HG03280 (cell line): ENCODE data around the gene SRGAP1.
"Not testable (repeated sequence)": the region's sequence is repeated elsewhere in the genome, so short reads cannot be mapped to it uniquely, and the experiment has no call there.

Experiments
- ATAC-seq: cut with Tn5 transposase; IDR thresholded peaks from one replicate; pipeline ENCODE4 v1.9.1; 2021; ENCODE audit warnings: mild to moderate bottlenecking, moderate library complexity; ENCODE audit not compliant: unreplicated experiment

SRGAP1 gene

DNA sequence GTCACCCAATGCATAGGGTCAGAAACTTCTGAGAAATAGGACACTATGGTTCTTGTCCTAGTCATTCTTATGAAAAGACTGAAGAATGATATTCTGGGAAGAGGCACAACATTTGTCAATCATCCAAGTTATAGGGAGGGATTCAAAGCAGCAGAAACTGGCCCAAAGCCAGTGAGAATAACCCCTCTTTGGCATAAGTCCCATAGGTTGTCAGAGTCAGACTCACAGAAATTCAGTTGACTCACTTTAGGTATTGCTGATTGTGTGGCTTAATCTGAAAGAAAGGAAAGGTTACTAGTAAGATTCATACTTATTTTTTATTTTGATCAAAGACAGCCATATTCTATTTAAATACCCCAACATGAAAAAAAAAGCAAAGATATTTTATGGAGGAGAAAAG is 151.0 kb downstream of the SRGAP1 start:
- no peak for ATAC-seq

DNA sequence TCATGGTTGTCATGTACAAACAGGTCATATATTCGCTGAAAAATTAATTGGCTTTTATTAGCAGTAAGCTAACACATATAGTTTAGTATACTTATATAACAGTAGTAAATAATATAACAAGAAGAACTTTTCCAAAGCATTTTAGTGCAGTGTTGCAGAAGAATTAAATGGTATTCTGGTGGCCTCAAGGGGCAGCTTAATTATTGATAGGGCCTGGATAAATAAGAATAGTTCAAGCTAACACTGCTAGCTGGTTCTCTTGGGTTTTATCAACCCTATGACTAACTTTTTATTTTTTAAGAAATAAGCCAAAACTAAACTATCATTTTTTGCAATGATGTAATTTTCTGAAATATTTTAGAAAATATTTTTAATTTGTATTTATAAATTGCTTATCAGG is 152.1 kb downstream of the SRGAP1 start:
- no peak for ATAC-seq

DNA sequence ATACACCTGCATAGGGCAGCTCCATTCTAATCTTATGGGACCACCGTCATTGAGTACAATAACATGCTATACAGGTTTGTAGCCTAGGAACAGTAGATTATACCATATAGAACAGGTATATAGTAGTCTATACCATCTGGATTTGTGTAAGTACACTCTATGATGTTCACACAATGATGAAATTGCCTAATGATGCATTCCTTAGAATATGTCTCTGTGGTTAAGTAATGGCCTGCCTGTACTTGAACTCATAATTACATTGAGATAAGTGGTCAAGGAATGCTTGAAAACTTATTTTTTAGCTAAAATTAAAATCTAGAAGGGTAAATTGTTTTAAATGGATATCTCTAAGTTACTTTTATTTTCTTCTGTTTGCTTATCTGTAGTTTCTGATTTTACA is 152.7 kb downstream of the SRGAP1 start:
- no peak for ATAC-seq

- no peak for ATAC-seq
Measured at GRCh38 chr12:63998584-63998983, 154.1 kb downstream of the SRGAP1 start.

DNA sequence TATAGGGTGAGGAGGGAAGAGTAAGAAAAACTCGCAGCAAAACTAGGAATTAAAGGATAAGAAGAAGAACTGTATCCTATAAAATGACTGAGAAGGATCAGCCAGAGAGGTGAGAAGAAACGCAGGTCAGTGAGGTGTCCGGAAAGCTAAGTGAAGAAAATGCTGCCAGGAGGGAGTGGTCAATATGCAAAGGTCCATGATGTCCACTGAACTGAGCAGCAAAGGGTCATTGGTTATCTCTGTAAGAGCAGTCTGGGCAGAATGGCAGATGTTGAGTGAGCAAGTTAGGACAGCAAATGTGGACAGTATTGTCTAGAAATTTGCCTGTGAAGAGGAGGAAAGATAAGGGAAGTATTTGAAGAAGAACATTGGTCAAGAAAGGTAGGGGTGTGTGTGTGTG is 155.4 kb downstream of the SRGAP1 start:
- ATAC-seq, result no peak

DNA sequence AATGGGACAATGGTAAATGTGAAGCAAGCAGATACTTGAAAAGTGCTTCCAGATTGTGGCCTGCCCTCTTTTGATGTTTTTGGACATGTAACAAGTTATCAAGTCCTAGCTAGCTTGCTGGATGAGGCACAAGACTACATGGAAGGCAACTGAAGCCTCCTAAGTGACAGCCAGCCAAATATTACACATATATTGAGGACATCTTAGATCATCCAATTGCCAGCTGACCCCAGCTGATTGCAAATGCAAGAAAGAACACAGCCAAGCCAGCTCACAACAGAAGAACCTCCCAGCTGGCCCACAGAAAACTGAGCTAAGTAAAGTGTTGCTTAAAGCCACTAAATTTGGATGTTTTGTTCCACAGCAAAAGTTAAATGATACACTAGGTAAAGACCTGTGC is 156.9 kb downstream of the SRGAP1 start:
- ATAC-seq, result no peak

DNA sequence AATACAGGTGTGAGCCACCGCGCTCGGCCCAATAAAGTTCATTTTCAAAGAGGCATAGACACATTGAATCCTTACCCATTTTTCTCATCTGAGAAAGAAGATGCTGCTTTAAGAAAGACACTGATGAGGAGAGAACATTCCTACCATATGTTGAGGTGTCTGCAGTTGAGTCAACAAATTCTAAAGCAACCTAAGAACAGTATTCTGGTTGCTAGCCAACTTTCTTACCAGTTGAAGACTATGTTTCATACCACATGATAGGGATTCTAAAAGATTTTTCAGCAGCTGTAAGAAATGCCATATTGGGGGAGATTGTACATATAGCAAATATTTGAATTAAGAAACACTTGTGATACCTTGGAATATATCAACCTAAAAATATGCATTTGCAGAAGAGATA is 160.1 kb downstream of the SRGAP1 start:
- ATAC-seq, result no peak

- no peak for ATAC-seq
Measured at GRCh38 chr12:64006211-64006825, 161.8 kb downstream of the SRGAP1 start.

GRCh38 chr12:64007853-64008252 is 163.4 kb downstream of the SRGAP1 start:
- ATAC-seq, result no peak

GRCh38 chr12:64008596-64008995 is 164.1 kb downstream of the SRGAP1 start:
- no peak for ATAC-seq

GRCh38 chr12:64009321-64010068 is 165.0 kb downstream of the SRGAP1 start:
- peak; percentile 29 for ATAC-seq

DNA sequence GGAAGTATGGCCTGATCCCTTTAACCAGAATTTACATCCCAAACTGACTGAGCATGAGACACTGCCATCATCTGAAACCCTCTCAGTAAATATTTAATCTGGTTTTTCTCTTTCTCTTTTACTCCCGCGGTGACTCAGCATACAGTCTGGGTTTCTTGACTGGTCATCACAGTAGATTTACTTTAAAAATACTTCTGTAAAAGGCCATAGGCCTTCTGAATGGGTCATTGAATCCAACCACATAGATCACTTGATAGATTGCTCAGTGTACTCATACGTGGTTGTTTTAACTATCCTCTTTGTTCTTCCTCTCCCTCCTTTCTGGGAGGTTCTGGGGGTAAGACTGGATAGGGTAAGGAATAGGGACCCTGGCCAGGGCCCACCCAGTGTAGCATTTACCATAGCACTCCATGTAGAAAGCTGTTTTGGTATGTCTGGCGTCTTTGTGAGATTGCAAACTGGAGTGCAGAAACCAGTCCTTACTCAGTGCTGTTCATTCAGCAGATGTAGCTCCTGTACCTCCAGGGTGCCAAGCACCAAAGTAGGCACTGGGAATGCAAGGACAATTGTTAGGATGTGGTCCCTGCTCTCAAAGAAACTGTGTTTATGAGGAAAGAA is 165.7 kb downstream of the SRGAP1 start:
- ATAC-seq, result peak; percentile 69

- ATAC-seq, result no peak
Measured at GRCh38 chr12:64016521-64016920, 172.0 kb downstream of the SRGAP1 start.

DNA sequence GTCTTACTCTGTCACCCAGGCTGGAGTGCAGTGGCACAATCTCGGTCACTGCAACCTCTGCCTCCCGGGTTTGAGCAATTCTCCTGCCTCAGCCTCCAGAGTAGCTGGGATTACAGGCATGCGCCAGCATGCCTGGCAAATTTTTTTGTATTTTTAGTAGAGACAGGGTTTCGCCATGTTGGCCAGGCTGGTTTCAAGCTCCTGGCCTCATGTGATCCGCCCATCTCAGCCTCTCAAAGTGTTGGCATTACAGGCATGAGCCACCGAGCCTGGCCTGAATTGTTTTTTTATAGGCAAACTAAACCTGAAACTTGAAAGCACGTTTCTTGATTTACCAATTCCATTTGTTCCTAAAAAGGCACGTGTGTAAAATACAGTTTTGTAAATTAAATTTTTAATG is 173.6 kb downstream of the SRGAP1 start:
- ATAC-seq, result not testable (repeated sequence)

DNA sequence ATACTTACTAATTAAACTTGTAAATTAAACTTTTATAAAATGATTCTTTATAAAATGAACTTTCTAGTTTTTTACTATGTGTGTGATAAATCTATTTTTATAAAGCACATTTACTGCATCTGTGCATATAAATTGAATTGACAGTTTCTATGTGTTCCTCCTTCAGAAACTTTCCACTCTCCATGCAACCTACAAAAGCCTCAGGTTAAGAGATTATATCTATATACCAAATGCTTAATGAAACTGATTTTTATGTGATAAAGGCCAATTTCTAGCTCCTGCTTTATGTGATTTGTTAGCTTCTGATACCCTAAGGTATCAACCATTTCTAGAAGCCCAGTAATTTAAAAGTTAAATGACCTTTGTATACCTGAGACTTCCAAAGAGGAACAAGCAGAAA is 174.0 kb downstream of the SRGAP1 start:
- ATAC-seq, result no peak

DNA sequence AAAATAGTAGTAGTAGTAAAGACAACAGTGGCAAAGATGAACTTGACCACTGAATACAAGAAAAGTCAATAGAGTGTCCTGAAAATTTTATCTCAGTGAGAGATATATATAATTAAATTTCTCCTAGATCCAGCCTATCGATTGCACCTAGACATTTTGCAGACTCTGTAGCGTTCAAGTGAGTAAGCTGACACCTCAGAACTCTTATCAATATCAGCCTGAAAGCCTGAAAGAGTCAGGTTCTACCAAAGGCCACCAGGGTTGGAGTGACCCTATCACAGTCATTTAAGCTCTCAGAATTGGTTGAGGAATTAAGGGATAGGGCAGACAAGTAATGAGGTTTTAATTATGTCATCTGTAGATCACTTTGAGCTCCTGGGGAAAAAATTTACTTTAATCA is 174.6 kb downstream of the SRGAP1 start:
- ATAC-seq, result no peak

- no peak for ATAC-seq
Measured at GRCh38 chr12:64019654-64020053, 175.2 kb downstream of the SRGAP1 start.

- no peak for ATAC-seq
Measured at GRCh38 chr12:64025174-64025958, 180.9 kb downstream of the SRGAP1 start.

DNA sequence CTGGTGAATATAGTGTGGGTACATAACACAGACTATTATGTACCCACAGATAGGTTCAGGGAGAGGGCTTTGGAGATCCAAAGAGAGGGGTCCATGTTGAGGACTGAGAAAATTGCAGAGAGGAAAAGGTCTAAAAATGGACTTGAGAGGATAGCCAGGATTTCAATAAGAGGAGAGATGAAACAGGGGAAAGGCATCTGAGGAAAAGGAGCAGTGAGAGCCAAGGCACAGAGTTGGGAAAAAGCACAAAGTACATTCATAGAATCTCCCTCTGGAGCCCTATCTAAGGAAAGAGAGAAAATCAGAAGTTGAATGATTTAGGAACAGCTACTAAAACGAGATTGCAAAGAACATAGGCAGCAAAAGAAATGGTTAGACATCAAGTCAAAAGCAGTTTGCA is 182.8 kb downstream of the SRGAP1 start:
- ATAC-seq, result no peak

DNA sequence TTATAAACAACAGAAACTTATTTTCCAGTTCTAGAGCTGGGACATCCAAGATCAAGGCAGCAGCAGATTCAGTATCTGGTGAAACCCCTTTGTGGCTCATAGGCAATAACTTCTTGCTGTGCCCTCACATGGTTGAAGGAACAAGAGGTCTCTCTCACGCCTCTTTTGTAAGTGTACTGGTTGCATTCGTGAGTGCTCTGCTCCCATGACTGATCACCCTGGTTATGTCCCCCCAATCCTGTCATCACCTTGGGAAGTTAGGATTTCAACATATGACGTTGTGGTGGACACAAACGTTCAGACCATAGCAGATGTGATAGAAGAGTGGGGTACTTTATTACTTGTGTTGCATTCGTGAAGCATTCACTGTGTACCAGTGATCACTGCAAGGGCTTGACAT is 184.0 kb downstream of the SRGAP1 start:
- no peak for ATAC-seq

GRCh38 chr12:64029013-64029857 is 184.7 kb downstream of the SRGAP1 start:
- no peak for ATAC-seq
